OCI-LY3 (cell line): ENCODE measurements around the gene NPPC.

Experiments
- CTCF ChIP-seq: fragments of 200-600, 300-600 bp; sonication (generic); IDR thresholded peaks from 2 replicates; pipeline ENCODE4 v1.5.1; 2014; ENCODE audit warnings: antibody characterized with exemption, low read length, low read depth
- EZH2phosphoT487 ChIP-seq: fragments of 200-600 bp; shearing (Covaris generic); IDR thresholded peaks from 2 replicates; pipeline ENCODE4 v1.6.1; 2018; ENCODE audit warnings: antibody characterized with exemption, mixed run types, low read depth

- TF ChIP-seq EZH2phosphoT487 (no peak), CTCF (no peak)
Measured at GRCh38 chr2:231928901-231929725, 2.9 kb upstream of the NPPC start.
